ENCODE measurements around the gene LY6G6D.

Gene LY6G6D, protein sequence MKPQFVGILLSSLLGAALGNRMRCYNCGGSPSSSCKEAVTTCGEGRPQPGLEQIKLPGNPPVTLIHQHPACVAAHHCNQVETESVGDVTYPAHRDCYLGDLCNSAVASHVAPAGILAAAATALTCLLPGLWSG

DNA sequence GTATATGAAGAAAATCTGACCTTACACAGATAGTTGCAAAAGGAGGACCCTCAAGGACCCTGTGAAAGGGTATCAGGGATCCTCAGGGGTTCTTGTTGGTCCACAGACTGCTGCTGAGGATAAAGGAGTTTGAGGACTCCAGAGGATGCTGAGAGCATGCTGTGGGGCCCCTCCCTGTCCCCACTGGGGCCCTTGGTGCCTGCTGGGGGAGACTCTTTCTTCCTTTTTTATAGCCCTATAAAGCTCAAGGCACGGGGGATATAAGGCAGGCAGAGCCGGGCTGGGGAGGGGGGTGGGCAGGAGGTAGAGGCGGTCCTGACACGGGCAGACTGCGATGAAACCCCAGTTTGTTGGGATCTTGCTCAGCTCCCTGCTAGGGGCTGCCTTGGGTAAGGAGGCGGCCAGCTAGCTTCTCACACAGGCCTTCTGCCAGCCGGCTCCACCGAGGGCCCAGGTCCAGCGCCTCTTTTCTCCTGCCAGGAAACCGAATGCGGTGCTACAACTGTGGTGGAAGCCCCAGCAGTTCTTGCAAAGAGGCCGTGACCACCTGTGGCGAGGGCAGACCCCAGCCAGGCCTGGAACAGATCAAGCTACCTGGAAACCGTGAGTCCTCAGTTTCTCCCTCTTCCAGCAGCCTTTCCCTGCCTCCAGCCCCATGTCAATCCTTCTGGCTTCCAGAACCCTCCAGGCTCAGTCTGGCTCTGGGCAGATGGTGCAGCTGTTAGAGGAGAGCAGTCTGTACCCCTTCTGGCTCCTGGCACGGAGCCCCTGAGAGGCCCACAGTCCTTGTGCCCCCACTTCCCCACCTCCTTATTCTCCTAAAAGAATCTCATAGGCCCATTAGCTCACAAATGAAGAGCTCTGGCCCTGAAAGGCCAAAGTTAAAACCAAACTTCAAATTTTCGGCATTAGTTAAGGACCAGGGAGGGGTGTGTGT, at the start of gene LY6G6D:
TSS of gene LY6G6D (plus strand) at position 327 of the 937 bp plus-strand sequence. CDS start at position 335, 8 bp downstream.
- no peak for DNase-seq

DNA sequence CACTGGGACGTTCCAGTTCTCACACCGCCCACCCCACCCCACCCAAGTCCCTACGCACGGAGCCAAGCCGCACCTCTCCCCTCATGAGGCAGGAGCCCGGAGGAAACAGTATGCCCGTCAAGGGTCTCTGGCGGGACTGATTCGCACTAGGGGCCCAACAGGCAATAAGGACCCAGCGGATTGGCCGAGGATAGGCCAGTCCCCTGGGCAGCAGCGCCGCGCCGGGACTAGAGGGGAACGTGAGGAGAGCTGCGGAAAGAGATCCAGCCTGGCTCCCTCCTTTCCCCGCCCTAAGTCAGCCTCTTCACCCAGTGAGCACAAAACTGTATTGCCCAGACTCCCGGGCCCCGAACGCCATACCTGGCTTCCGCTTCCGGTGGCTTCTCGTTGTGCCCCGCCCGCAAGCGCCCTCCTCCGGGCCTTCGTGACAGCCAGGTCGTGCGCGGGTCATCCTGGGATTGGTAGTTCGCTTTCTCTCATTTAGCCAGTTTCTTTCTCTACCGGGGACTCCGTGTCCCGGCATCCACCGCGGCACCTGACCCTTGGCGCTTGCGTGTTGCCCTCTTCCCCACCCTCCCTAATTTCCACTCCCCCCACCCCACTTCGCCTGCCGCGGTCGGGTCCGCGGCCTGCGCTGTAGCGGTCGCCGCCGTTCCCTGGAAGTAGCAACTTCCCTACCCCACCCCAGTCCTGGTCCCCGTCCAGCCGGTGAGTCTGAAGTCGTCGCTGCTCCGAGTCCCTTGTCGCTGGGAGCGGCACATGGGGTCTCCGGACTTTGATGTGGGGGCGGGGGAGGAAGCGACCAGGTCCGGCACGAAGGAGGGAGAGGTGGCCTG, 49.4 kb upstream of the LY6G6D start, which contains the start of gene CSNK2B:
TSS of gene CSNK2B (plus strand) at position 580 of the 836 bp plus-strand sequence. CDS start 752 bp downstream, outside the sequence.
- DNase-seq, result peak; percentile 96

DNA sequence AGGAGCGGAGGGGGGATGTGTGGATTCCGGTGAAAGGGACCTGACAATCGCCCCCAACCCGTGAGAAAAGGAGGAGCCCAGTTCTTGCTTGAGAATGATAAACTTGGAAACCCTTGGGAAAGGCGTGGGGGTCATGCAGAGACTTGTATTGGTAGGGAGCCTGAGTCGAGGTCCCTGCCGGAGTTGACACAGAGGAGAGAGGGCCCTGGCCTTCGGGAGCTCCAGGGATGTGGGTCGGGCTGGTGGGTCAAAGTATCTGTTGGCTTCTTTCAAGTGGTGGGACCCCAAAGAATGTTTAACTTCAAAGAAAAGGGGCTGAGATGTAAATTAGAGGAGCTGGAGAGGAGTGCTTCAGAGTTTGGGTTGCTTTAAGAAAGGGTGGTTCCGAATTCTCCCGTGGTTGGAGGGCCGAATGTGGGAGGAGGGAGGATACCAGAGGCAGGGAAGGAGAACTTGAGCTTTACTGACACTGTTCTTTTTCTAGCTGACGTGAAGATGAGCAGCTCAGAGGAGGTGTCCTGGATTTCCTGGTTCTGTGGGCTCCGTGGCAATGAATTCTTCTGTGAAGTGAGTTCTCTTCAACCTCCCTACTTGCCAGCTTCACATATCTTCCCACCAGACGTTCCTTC, 48.7 kb upstream of the LY6G6D start:
- no peak for DNase-seq

DNA sequence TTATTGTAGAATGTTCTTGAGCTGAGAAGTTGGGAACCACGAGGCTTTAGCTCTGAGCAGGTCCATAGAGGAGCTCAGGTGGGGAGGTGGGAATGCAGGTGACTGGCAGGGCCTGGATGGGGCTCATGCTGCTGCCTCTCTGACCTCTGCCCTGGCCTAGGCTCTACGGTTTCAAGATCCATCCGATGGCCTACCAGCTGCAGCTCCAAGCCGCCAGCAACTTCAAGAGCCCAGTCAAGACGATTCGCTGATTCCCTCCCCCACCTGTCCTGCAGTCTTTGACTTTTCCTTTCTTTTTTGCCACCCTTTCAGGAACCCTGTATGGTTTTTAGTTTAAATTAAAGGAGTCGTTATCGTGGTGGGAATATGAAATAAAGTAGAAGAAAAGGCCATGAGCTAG, 45.5 kb upstream of the LY6G6D start, which contains the start of gene LY6G5B:
TSS of gene LY6G5B (plus strand) at position 301 of the 400 bp plus-strand sequence. CDS start 975 bp downstream, outside the sequence.
- DNase-seq, result no peak

DNA sequence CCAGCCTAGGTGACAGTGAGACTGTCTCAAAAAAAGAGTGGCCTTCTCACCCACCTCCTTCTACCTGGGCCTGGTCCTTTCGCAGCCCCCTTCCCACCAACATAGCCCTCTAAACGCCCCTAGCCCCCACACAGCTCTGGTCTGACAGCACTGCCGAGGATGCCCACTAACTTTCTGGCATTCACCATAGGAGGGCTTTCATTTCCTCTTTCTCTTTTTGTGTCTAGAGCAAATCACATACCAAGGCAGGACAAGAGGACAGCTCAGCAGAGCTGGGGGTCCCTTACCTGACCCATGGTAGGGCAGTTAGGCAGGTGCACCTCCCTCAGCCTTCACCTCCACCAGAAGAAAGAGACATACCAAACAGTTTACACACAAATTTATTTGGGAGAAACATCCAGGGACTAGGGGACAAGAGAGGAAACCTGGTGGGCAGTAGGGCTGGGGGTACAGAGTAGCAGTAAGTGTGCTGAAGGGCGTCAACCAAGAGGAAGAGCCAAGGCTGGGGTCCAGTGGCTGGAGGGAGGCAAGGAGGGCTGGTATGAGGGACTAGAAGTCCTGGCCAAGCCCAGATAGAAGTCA, 38.7 kb upstream of the LY6G6D start:
- no peak for DNase-seq

DNA sequence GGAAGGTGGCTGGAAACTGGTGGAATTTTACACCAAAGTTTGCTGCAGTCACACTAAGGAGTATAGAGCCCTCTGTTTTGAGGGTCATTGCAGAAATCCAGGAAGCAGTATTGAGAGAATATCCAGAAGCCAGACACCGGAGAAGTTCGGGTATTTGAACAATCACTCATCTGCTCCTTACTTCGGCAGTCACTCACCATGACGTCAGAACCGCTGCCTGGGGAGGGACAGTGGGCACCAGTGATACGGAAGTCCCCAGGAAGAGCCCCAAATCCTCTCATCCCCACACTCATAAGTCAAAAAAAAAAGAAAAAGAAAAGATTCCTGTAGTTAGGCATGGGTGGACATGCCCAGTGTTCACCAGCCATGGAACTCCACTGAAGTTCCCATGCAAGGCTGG, 38.2 kb upstream of the LY6G6D start:
- DNase-seq, result no peak

DNA sequence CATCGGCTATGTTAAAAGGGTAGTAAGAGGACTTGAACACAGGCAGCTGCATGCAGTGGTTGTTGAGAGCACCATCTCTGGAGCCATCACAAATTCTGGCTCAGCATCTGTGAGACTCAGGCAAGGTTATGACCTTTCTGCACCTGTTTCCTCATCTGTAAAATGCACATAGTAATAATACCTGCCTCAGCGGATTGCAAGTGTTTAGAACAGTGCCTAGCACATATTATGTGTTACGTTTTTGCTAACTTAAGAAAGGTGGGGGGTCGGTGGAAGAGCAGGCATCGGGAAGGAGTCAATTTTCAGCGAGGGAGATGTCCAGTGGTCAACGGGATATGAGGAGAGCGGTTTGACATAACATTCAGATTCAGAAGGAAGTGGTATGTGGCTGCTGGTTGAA, 37.2 kb upstream of the LY6G6D start:
- DNase-seq, result no peak

DNA sequence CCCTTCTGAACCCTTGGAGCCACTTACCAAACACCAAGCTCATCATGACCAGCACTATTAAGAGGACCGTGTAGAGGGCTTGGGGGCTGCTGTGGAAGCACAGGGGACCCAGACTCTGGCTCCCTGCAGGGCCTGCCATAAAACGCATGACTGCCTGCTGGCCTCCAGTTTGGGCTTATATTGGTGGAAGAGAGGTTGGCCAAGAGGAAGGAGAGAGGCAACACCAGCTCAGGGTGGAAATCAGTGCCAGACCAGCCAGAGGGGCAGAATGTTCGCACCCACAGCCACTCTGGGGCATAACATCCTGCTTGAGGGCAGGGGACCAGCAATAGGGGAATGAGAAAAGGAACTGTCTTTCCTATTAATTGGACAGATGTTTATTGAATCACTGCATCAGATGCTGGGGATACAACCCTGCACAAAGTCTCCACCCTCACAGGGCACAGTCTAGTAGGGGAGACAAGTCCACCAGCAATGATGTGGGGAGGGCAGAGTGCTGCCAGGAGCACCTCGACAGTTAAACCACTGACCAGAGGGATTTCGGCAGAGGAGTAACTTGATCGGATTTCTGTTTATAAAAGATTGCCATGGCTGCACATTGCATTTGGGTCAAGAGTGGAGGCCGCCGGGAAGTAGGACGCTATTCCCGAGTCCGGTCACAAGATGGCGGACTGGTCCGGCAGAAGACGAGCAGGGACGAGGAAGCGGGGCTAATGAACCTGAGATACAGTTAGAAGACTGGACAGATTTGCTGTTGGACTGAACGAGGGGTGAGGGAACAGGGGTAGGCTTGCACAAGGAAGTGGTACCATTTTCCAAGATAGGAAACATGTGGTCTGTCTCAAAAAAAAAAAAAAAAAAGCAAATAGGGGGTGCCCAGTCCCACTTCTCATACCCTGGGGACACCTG, 34.7 kb upstream of the LY6G6D start, which contains the start of gene LY6G5C:
TSS of gene LY6G5C (minus strand) at position 842 of the 909 bp plus-strand sequence. CDS start at position 148, 694 bp downstream.
- DNase-seq, result peak; percentile 60

DNA sequence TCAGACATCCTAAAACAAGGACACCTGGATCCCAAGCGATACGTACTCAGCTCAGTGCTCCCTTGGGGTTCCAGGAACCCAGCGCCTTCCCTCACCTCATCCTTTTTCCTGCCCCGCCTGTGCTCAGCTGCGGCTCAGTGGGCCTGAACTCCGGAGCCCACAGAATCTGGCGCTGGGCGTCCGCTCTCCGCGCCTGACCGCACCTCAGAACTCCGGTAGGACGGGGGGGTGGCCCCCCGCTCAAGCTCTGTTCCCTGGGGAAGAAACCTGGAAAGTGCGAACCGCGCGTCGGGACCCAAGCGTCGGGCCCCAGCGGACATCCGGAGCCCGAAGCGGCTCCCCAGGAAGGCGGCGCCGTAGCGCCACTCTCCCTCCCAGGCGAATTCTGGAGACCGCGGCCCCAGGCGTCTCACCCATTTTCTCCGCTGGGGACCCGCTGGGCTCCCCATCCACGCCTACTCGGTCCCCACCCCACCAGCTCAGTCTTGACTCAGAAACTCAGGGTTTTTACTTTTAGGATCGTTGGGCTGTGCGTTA, 33.9 kb upstream of the LY6G6D start:
- peak; percentile 36 for DNase-seq

DNA sequence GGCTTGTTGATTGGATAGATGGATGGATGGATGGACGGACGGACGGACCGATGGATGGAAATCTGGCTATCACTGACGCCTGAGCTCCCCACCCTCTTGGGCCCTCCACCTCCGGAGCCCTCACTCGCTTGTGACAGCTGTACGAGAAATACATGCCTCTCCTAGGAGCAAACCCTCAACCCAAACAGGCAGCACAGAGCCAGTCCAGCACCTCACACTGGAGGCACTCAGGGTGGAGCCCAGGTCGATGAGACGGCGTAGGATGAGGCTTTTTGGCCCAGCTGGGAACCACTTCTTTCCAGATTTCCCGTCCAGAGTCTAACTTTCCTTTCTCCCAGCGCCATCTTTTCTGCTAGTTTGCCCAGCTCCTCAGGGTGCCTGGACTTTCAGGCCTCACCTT, 31.6 kb upstream of the LY6G6D start:
- no peak for DNase-seq

DNA sequence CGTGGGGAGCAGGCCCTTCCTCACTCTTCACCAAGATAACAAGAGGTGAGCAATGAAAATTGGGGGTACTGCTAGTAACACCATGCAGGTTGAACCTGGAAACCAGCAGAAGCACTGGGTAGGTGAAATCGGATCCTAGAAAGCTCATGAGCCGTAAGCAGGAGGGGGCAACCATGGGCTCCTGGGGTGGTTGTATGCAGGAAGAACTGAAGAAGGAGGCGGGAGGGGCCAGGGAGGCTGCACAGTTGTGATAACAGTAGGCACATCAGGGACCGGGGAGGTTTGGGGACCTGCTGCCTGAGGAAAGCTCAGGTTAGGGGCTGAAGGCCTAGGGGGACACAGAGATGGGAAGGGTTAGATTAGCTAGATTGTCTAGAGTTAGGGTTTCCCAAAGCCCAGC, 28.7 kb upstream of the LY6G6D start:
- no peak for DNase-seq

DNA sequence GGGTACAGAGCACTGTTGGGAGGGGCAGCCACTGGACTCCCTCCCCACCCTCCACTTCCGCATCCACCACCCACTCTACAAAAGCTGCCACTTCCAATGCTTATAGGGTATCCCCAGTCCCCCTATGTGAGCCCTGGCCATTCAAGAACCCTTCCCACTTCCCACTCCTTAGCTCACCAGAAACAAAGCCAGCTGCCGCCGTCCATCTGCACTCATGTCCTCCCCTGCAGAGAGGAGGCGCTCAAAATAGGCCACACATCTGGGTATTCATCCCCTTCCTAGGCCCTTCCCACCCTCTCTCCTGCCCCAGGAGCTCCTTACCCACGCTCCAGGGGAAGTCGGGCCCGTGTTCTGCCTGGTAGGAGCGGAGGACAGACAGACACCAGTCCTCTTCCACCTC, 27.8 kb upstream of the LY6G6D start:
- no peak for DNase-seq

DNA sequence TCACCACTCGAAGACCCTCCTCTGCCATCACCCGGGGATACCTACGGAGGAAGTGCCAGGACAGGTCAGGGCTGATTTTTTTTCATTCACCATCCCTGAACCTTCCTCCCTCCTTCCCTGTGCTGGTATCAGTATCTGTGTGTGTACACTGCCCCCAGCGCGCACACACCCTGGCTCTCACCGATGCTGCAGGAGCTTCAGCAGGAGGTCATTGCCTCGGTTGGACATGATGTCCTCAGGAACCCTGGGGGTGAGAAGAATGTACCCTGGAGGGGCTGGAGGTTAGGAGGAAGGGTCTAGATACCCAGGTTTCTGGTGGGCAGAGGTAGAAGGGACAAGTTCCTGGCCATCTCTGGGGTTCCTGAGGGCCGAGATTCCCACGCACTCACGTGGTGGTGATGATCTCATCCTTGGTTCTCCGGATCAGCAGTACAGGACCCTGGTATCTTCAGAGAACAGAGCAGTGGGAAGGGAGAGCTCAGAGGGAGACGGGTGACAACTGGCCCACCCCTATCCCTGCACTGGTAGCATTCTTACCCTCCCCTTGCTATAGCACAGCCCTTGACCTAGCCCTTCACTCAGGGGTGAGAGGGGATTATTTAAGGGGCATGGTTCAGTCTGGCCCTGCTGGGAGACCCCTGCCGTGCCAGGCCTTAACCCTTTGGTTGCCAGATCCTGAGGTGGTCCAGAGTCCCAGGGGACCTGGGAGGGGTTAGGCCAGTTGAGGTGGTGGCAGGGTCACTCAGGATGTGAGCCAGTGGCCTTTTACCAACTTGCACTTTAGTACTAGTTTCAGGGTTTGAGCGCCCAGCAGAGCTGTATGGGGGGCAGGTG, 27.1 kb upstream of the LY6G6D start:
- no peak for DNase-seq

DNA sequence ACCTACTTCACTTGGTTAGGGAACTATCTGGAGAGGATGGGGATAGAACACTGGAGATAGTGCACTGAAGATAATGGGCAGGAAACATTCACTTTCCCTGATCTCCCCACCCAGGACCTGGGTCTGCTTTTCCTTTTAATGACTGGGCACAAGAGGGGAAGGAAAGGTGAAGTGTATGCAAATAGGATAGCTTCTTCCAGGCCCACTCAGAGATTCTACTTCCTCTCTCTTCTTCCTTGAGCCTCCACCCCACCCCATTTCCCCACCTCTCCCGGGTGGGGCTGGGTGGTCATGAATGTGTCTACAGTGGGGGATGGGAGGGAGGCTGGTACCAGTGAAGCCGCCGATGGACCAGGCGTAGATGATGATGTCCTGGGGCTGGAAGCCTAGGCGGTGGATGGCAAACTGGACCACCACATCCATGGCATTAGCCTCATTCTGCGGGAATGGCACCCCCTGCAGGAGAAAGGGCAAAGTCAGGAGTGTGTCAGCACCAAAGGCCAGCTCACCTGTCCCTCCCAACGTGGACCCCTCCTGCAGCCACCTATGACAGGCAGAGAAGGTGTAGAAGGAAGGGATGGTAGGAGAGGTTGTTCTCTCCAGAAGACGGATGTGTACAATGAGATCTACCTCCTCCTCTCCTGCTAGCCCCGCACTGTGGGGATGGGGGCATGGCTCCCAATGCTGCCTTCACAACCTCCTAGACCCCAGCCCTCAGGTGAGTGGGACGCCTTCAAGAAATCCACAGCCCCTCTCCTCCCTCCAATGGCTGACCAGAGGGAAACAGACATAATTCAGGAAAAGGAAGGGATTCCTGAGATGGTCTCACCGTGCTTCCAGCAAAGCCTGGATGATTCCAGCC, 25.7 kb upstream of the LY6G6D start:
- DNase-seq, result no peak

DNA sequence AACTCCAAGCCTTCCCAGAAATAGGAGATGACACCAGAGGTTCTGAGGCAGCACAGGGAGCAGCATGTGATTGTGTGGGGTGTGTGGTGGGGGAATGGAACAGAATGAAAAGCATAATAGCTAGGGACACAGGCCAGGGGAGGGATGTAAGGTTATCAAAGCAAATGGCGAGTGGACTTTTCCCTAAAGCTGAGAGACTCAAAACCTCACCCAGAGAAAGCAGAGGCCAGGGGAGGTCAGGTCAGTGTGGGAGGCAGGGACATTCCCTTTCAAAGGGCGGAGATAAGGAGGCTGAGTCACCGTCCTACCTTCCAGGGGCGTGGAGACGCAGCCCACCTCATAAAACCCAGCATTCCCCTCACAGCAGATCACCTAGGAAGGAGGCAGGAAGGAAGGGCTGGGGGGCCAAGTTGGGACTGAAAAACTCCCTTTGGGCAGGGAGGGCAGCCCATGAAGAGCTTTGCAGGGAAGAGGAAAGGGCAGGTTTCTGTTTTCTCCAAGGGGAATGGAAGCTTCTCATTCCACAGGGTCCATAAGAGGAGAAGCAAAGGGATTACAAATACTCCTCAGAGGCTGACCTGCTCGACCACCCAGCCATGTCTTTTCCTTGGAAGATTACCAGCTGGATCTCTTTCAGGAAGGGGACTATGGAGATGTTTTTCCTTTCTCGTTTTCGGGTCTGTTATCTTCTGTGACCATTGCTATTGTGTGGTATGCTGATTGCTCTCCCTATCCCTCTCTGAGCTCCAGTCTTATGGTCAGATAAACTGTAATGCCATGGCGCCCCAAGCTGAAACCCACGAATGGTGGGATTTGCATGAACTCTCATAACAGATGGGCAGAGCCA, 24.7 kb upstream of the LY6G6D start:
- DNase-seq, result no peak

DNA sequence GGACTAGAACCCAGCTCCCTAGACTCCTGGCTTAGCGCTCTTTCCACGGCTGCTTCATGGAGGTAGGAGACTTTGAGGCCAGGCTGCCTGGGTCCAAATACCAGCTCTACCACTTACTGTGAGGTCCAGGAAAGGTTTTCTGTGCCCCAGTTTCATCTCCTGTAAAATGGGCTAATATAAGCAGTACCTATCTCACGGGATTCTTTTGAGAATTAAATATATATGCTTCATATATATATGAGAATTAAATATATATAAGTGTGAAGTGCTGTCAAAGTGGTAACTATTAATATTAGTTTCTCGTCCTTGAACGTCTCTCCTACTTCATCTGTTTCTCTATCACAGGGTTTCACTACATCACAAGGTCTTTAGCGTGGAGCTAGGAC, 24.1 kb upstream of the LY6G6D start:
- DNase-seq, result no peak

DNA sequence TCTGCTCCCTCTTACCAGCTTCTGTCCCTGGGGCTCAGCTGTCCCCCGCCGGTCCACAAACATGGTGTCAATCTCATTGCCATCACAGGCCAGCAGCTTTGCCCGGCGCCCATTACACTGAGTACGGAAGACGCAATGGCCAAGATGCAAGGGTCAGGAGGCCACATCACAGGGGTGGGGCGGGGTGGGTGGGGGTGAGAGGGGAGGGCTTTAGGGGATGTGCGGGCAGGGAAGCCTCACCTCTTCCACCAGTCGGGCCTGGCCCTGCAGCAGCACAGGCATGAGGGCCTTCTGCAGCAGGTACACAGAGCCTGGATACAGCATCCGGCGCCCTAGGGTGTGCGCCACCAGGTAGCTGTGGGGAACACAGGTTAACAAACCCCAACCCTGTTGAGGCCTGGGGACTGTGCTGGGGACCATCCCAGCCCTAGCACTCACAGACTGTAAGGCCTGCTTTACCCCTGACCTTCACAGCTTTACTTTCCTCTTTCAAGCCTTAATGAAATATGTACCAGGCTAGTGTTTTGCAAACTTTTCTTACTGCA, 23.5 kb upstream of the LY6G6D start:
- no peak for DNase-seq

DNA sequence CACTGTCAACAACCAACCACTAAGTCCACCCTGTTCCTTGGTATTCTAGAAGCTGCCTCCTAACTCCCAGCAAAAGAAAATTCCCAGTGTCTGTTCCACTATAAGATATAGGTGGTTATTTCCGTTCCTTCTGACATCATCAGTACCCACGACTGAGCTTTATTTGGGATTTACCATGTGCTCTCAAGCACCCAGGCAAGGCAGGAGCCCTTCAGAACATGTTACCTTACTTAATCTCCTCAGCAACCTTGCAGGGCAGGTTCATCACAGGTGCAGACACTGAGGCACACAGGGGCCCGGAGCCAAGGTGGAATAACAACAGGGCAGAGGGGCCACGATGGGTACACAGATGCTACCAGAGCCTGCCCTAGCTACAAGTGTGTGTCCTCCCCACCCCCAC, 22.8 kb upstream of the LY6G6D start:
- no peak for DNase-seq
